Stimulated activated CD4-positive, alpha-beta T cell treated with anti-CD3 and anti-CD28 coated beads, Interleukin-2, amount 100 ng/mL, for 4 hours (primary cell): ENCODE data around the gene TMEM132D.

Experiments used
- DNase-seq: peaks from one replicate; pipeline ENCODE4 v3.0.0-alpha.2; 2020; ENCODE audit warnings: low read depth

Gene TMEM132D

GRCh38 chr12:129873111-129873832 is 30.6 kb downstream of the TMEM132D start:
- no peak for DNase-seq

GRCh38 chr12:129871991-129872972 is 31.5 kb downstream of the TMEM132D start:
- DNase-seq = no peak

DNA sequence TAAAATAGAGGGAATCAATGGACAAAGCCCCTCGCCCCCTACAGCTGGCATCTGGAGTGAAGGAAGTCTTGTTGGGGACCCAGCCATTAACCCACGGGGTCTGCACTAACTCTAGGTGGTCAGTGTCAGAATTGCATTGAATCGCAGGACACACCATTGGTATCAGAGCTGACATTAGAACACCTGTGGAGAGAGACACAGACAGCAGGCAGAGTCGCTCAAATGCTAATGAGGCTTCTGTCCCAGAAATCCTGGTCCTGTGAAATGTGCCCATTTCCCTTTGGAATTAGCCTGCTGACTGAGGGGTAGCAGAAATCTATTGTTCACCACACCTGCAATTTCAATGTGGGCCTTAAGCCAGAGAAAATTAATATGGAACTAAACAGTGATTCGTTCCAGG is 33.0 kb downstream of the TMEM132D start:
- DNase-seq = no peak

GRCh38 chr12:129870136-129870535 is 33.7 kb downstream of the TMEM132D start:
- no peak for DNase-seq

DNA sequence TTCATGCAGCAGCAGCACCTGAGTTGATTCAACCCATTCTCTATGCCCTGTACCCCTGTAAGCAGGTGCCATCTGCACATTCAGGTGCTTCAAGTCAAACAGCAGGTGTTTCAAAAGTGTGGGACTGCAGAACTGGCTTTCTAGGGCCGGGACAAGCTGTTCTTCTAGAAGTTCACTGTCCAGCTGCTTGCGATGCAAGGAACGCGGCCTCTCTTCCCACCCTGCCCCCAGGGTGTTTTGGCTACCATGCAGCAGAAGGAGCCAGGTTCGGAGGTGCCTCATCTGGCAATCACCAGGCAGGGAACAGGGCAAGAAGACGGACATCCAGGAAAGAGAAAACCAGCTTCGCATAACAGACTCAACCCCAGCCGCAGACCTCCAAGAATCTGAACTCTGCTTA is 35.2 kb downstream of the TMEM132D start:
- DNase-seq = no peak

DNA sequence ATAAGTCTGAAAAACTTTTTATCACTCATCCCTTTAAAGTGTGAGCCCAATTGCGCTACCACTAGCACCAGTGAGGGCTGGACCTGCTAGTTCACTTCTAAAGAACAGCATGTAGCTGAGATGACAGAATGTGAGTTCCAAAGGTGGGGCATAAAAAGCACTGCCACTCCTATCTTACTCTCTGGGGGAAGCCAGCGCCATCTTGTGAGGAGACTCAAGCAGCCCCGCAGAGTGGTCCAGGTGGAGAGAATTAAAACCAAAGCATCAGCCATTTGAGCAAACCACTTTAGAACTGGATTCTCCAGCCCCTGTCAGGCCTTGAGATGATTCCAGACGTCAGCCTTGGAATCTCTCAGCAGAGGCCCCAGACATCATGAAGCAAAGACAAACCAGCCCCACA is 39.9 kb downstream of the TMEM132D start:
- DNase-seq = no peak

DNA sequence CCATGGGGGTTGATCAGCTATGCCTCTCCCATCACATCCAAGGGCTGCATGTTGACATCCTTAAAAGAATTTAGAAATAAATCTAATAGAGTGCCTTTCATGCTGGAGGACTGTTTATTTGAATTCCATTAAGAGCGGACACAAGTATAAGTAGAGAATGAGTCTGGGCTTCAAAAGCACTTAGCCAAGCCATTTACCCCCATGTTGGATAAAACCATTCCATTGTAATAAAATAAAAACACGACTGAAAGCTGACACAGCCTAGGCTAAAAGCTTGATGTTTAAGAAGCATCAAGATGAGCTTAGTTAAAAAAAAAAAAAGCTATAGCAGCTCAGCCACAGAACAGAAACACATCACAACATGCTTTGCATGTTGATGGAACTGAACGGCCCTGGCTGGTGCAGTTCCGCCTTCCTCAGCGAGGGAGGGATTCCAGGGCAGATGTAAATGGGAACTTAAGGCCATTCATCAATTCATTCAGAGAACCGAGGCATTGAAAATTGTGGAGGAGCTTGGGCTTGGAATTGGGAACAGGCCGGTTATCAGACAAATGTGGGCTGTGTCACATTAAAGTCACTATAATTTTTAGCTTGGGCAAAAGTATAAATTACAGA is 41.2 kb downstream of the TMEM132D start:
- no peak for DNase-seq

DNA sequence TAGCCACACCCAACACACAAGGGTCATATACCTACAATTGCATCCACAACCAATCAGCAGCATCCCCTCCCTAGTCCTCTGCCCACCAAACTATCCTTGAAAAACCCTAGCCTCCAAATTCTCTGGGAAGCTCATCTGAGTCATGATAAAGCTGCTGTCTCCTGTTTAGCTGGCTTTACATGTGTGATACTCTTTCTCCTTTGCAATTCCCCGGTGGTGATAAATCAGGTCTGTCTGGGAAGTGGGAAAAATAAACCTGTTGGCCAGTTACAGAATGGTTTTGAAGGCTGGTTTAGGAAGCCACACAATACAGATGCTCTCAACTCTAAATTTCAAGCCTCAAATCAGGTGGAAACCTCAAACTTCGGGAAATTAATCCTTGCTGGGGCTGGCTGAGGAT is 41.9 kb downstream of the TMEM132D start:
- no peak for DNase-seq

DNA sequence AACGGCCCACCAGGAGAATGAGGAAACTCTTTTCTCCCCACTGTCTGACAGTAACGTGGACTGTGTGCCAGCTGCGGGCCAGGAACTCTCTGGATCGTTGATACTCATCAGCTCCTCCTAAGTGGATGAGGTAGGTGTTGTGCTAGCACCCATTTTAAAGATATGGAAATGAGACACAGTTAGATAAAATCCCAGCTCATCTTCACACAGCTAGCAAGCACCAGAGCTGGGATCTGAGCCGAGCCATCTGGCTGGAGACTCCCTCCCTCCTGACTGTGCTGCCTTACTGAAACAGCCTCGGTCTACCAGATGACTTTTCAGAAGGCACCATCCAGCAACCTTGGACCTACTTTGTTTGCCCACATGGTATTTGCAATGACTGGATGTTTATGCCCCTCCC is 49.2 kb downstream of the TMEM132D start:
- no peak for DNase-seq

GRCh38 chr12:129851296-129851695 is 52.5 kb downstream of the TMEM132D start:
- DNase-seq = no peak

DNA sequence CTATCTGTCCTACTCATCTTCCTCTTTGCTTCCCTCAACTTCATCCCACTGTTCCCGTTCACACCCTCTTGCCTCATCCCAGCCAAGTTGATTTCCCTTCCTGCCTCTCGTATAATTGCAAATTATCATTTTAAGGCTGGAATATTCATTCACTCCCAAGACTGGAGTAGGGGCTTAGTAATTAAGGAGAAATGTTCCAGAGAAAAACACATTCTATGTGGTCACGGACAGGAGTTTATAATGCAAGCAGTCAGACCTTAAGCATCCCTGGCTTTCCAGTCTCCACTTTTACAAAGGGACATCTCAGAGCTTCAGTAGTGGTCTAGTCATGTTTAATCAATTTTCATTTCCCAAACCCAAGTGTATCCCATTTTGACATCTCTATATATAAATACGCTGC is 54.9 kb downstream of the TMEM132D start:
- DNase-seq = no peak

DNA sequence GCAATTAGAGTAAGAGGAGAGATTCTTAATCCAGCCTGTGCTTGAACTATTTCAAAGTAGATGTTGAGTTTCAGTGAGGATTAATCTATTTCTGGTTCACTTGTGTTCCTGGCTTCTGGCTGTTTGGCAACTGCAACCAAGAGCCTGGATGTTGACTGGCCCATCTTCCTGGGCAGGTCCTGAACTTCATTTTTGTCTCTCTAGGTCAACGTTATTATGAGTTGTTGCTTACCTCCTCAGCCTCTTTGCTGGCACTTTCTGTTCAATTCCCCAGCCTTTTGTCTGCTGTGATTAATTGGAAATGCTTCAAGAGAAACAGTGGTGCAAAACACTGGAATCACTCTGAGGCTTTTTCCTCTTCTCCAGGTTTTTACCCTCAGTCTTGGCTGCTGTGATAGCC is 56.8 kb downstream of the TMEM132D start:
- no peak for DNase-seq

DNA sequence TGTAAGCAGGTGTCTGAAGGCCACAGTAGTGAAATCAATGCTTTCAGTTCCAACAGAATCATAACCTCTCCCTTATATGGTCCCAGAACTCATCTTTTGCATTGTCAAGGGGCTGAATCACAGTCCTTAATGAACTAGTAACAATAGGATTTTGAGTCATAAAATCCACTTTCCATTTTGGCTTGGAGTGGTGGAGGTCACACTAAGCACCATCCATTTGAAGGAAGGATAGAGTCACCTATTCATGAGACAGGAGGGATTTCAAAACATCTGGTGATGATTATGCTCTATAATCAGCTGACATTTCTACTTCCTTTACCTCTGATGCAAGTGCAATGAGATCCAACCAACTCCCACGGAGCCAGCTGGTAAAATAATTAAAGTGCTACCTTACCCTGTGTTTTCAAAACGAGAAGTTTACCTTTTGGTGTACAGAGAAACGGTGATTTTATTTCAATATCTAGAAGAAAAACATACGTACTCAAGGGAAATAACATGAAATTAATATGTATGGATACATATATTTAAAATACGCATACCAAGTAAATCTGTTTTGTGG is 59.1 kb downstream of the TMEM132D start:
- no peak for DNase-seq

GRCh38 chr12:129841251-129841650 is 62.6 kb downstream of the TMEM132D start:
- no peak for DNase-seq

GRCh38 chr12:129840145-129840884 is 63.5 kb downstream of the TMEM132D start:
- DNase-seq = no peak

DNA sequence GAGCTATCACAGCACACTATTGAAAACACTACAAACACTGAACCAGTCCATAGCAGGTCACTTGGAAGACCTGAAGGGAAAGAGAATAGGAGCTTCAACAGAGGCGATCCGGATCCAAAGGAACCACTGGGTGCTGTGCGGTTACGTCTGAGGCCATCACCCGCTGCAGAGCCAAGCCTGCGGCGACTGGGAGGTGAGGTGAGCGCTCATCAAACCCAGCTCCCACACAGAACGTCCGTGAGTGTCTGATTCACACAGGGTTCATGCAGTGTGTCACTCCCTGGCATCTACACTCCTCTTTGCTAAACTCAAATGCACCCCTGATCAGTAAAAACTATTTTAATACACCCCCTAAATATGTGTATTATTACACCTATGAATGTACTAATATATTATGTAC is 64.1 kb downstream of the TMEM132D start:
- DNase-seq = no peak

DNA sequence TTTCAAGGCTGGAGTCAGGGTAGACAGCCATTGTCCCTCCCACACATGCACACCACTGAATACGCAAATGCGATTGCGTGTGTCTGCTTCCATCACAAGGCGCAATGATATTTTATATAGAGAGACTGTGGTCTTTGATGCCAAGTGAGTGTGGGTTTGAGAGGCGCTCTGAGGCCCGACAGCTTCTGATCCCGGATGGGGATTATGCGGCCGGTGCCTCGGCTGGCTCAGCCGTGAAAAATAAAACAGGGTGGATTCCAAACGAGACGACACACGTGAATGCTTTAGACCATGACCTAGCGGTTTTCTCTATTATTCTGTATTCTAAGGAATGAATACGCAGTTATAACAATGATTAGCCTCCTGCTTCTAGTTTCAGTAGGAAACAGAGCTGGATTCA is 72.5 kb downstream of the TMEM132D start:
- no peak for DNase-seq

- DNase-seq = no peak
These were observed 73.0 kb downstream of the TMEM132D start for GRCh38 chr12:129830796-129831195.

- no peak for DNase-seq
These were observed 75.9 kb downstream of the TMEM132D start for GRCh38 chr12:129827866-129828384.

- DNase-seq = no peak
These were observed 76.5 kb downstream of the TMEM132D start for GRCh38 chr12:129827102-129827865.

DNA sequence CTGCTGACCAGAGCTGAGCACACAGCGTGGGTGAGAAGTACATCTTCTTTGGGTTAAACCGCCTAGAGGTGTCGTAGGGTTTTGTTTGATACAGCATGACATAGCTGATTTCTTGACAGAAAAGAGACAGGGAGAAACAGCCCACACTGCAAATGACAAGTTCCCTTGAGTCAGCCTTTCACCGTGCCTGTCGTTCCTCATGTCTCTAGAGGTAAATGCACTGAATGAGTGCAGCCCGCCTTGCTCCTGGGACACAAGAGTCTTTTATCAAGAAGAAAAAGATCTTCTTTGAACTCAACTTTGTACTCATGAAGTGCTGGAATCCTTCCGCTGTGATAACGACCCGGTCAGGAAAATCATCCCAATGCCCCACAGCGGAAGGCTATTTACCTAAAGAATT is 77.6 kb downstream of the TMEM132D start:
- no peak for DNase-seq
